Vagina (tissue), 2 donors: ENCODE measurements around the gene SEMA6D.
A peak's percentile ranks its signal among the peaks of the same experiment; 100 is the strongest.

Experiments used
- POLR2A ChIP-seq, 2 donors: fragments of 450-650 bp; IDR thresholded peaks; one replicate each; pipeline ENCODE4 v1.6.1; 2017; ENCODE audit warnings: antibody characterized with exemption in 2 of 2, mild to moderate bottlenecking in 2 of 2, moderate library complexity in 2 of 2
- POLR2AphosphoS5 ChIP-seq, 2 donors: sonication (generic); formaldehyde crosslinking; IDR thresholded peaks; one replicate each; pipeline ENCODE4 v1.9.0; 2017; ENCODE audit warnings: antibody characterized with exemption in 2 of 2, mild to moderate bottlenecking in 2 of 2, low read depth in 1 of 2; ENCODE audit not compliant: insufficient read depth in 1 of 2
- TF ChIP-seq, protein P1 (sequence below), 3 experiments: fragments of 450-650 bp in 2 of 3; fragments of 200-600 bp in 1 of 3; sonication (generic) in 1 of 3; IDR thresholded peaks; one replicate each; pipeline ENCODE4 v1.5.1; 2017 to 2019; ENCODE audit warnings: antibody characterized with exemption in 3 of 3, mild to moderate bottlenecking in 2 of 3, moderate library complexity in 2 of 3

DNA sequence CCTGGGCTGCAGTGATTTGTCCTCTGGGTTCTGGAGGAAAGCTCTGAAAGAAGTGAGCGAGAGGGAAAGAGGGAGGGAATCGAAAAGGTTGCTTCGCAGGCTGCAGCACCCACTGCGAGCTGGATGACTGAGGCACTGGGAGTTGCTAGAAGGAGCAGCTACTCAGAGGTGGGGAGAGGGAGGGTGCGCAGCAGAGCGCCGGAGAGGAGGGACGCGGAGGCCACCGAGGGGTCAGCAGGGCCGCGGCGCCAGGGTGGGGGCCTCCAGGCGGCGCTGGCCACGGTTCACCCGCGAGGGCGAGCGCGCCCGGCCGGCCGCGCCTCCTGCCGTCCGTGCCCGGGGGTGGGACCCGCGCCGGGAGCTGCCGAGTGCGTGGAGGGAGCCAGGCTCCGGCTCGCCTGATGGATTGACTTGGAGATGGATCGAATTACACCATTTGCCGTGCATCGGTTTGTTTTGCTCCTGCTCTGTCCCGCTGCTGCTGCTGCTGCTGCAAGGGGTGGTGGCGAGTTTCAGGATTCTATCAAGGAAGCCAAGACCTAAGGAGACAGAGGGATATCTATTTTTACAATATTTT is at the start of gene SEMA6D:
- TF ChIP-seq, protein P1, sequence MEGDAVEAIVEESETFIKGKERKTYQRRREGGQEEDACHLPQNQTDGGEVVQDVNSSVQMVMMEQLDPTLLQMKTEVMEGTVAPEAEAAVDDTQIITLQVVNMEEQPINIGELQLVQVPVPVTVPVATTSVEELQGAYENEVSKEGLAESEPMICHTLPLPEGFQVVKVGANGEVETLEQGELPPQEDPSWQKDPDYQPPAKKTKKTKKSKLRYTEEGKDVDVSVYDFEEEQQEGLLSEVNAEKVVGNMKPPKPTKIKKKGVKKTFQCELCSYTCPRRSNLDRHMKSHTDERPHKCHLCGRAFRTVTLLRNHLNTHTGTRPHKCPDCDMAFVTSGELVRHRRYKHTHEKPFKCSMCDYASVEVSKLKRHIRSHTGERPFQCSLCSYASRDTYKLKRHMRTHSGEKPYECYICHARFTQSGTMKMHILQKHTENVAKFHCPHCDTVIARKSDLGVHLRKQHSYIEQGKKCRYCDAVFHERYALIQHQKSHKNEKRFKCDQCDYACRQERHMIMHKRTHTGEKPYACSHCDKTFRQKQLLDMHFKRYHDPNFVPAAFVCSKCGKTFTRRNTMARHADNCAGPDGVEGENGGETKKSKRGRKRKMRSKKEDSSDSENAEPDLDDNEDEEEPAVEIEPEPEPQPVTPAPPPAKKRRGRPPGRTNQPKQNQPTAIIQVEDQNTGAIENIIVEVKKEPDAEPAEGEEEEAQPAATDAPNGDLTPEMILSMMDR (IDR thresholded peaks at IDR 0.05), result no peak
- TF ChIP-seq POLR2A (IDR thresholded peaks at IDR 0.05), result no peak
- TF ChIP-seq POLR2AphosphoS5 (IDR thresholded peaks at IDR 0.05; ENCODE audit: insufficient read depth in 1 of 2, low read depth in 1 of 2), result peak in 1 of 2 donors; percentile 36
